ENCODE results near the gene UNC45A. TPM values are rescaled to one million over a fixed set of nuclear protein-coding genes. Genes with fewer than 3 reads are reported as not detected.

UNC45A gene
- total RNA-seq, 1 donor from 2014 or later = 24.4 TPM

DNA sequence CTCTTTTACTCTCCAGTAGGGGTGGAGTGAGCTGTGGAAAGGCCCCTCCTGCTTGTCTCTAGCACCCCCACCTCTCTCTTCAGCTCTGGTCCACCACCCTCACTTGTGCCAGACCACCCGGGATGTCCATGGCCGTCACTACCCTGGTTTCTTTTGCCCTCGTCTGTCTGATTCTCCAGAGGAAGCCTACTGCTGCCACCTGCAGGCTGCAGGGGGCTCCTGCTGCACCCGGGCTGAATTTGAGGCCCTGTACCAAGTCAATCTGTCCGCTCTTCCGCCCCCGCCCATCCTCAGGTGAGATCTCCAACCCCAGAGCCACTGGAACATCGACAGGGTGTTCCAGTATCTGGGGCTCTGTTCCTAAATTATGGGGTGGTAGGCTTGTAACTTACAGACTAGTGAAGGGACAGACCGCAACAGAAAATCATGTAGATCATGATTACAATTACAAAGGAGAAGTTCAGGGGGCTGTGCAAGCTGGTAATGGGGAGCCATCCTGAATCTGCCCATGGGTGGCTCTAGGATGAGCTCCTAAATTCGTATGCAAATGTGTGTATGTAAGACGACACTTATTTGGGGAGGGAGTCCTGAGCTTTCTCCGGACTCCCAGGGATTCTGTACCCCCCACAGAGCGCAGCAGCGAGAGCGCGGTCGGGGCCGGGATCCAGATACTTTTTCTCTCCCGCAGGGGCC is 683 bp upstream of the UNC45A start:
- ATAC-seq (peak; percentile 56), DNase-seq (peak; percentile 91)
- intact Hi-C loops (cut with micrococcal nuclease) = no loop called here

DNA sequence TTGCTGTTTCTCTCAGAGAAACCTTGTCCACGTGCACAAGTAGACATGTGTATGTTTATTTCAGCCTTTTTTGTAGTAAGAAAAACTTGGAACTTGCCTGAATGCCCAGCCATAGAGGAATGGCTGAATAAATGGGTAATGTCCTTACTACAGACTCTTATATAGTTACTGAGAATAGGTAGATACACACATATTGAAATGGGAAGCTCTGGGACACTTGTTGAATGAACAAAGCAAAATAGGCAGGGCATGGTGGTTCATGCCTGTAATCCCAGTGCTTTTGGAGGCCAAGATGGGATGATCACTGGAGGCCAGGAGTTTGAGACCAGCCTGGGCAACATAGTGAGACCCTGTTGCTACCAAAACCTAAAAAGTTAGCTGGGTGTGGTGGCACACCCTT is 1.7 kb downstream of the UNC45A start:
- intact Hi-C loops (cut with micrococcal nuclease) = no loop called here
- no peak for ATAC-seq
- no peak for DNase-seq

DNA sequence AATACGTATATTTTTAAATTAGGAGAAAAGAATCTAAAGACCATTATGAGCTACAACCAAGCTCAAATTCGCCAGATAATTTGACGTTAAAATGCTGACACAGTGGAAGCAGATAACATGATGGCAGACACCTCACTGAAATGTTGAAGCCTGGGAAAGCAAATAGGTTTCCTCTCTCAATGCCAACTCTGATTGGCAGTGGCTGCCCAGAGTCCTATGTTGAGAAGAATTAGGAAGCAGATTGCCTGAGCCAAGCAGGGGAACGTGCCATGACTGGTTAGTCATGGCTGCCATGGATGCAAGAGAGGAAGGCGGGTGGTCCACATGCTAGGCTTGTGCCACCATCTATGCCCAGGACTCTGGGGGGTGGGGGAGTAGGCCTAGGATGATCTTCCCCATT is 3.2 kb downstream of the UNC45A start:
- ATAC-seq = no peak
- no peak for DNase-seq
- intact Hi-C loops (cut with micrococcal nuclease) = no loop called here

DNA sequence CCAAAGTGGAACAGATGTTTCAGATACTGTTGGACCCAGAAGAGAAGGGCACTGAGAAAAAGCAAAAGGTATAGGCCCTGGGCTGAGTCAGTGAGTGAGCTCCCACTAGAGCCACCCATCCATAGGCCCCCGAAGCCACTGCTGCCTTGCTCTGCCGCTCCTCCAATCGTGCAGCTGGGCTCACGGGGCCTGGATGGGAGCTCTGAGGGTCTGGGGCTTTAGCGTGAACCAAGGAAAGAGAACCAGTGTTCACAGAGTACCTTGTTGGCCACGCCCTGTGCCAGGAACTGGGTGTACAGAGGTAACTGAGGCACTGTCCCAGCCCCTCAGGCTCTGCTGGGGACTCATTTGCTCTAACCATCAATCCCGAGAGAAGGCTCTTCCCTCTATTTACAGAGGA is 4.7 kb downstream of the UNC45A start:
- DNase-seq = no peak
- intact Hi-C loops (cut with micrococcal nuclease) = no loop called here
- no peak for ATAC-seq

DNA sequence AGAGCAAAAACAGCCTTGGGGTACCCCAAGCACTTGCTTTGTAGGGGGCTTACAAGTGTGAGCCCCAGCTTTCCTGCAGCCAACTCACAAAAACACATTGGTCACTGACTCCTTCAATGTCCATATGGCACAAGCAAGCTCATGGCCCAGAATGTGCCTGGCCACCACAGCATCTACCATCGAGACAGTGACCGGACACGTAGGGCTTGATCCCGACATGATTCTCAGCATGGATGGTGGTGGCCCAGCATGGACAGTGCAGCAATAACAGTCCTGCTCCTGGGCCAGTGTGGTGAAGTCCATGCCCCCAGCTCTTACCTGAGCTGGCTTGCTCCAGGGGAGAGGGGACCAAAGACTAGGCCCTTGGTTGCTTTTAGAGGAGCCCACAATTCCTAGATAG is 6.0 kb downstream of the UNC45A start:
- intact Hi-C loops (cut with micrococcal nuclease) = no loop called here
- no peak for DNase-seq

DNA sequence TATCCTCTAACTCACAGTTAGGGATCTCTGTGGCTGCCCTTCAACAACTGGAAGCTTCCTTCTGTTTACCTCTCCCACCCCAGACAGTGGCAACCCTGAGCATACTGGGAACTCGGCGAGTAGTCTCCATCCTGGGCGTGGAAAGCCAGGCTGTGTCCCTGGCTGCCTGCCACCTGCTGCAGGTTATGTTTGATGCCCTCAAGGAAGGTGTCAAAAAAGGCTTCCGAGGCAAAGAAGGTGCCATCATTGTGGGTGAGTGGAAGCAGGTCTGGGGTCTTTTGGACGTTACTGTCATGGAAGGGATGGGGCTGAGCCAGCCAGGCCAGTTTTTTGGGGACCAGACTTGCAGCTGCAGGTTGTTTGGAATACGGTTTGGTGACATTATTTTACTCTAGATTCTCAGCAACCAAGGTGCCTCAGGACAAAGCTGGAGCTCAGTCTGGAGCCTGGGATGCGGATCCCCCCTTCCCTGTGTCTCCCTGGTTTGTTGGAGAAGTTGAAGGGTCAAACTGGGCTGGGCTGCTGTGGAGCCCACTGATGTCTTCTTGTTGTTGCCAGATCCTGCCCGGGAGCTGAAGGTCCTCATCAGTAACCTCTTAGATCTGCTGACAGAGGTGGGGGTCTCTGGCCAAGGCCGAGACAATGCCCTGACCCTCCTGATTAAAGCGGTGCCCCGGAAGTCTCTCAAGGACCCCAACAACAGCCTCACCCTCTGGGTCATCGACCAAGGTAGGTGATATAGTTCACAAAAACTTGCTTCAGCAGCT is 7.5 kb downstream of the UNC45A start:
- ATAC-seq (no peak), DNase-seq (no peak)
- intact Hi-C loops (cut with micrococcal nuclease) = no loop called here

More for the DNA sequence above, 6.0 kb downstream of the UNC45A start:
- no peak for ATAC-seq

DNA sequence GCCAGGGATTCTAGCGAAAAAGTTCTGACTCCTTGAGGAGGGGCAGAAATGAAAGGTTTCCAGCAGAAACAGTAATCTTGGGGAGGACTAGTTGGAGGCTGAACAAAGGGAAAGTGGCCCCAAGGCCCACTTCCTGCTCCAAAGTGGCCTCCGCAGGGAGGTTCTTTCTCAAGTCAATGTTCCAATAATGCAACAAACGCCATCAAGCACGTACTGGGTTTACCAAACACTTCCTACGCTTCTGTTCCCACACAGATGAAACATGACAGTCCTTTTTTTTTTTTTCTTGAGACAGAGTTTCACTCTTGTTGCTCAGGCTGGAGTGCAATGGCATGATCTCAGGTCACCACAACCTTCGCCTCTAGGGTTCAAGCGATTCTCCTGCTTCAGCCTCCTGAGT is 10.0 kb downstream of the UNC45A start:
- DNase-seq (no peak), ATAC-seq (no peak)
- intact Hi-C loops (cut with micrococcal nuclease) = no loop called here

DNA sequence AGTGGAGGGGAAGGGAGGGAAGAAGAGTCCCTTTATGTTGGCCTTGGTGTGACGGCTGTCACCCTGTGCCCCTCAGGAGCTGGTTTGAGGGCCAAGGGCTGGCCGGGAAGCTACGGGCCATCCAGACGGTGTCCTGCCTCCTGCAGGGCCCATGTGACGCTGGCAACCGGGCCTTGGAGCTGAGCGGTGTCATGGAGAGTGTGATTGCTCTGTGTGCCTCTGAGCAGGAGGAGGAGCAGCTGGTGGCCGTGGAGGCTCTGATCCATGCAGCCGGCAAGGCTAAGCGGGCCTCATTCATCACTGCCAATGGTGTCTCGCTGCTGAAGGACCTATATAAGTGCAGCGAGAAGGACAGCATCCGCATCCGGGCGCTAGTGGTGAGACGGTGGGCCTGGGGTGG is 11.5 kb downstream of the UNC45A start:
- no peak for ATAC-seq
- intact Hi-C loops (cut with micrococcal nuclease) = no loop called here
- DNase-seq = no peak

DNA sequence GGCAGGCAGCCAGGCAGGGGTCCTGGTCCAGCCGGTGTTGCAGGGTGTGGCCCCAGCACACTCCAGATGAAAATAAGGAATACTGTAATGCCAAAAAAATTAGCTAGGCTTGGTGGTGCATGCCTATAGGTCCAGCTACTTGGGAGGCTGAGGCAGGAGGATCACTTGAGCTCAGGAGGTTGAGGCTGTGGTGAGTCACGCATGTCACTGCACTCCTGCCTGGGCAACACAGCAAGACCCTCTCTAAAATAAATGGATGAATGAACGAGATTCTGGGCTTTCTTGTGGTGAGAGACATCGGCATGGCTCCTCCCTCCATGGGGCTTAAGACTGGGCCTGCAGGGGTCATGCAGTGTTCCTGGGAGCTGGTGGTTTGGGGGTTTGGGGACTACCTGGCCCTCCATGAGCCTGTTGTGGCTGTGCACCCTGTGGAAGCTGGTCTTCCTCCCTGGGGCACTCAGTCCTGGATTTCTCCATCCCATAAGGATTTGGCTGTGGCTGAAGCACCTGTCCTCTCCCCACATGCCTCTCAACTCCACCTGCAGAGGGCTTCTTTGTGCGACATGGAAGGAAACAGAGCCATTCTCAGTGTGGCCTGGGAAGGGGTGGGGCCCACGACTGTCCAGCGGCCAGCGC is 12.0 kb downstream of the UNC45A start:
- ATAC-seq (no peak), DNase-seq (no peak)
- intact Hi-C loops (cut with micrococcal nuclease) = no loop called here

DNA sequence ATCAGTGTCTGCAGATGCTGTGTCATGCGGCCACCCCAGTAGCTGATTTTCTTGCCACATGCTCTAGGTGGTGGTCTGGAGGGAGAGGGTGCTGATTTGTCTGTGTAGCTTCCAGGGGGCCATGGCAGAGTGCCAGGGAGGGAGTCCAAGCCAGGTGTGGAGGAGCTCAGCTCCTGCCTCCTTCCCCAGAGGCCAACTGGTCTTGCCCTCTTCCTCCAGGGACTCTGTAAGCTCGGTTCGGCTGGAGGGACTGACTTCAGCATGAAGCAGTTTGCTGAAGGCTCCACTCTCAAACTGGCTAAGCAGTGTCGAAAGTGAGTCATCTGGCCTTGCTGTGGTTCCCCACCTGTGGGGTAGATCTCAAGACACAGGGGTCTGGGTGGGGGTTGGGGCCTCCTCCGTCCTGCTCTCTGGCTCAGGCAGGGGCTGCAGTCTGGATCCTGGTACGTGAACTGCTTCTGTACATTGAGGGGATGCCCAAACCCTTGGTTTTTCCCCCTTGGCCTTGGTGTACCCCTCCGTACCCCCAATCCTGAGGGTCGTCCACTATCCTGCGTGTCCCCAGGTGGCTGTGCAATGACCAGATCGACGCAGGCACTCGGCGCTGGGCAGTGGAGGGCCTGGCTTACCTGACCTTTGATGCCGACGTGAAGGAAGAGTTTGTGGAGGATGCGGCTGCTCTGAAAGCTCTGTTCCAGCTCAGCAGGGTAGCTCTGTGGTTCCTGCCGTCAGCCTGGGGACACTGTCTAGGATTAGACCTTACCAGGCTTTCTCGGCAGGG is 12.7 kb downstream of the UNC45A start:
- DNase-seq (no peak), ATAC-seq (no peak)
- intact Hi-C loops (cut with micrococcal nuclease) = no loop called here

DNA sequence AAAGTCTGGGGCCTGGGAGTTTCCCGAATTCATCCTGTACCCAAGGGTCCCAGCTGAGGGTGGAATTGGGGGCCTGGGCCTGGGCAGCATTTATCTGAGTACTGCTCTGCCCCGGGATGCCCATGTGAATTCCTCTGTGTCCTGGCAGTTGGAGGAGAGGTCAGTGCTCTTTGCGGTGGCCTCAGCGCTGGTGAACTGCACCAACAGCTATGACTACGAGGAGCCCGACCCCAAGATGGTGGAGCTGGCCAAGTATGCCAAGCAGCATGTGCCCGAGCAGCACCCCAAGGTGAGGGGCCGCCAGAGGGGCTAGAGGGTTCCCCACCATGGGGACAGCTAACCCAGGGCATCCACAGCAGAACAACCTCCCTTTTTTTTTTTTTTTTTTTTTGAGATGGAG is 13.4 kb downstream of the UNC45A start:
- intact Hi-C loops (cut with micrococcal nuclease) = no loop called here
- DNase-seq (no peak), ATAC-seq (no peak)

DNA sequence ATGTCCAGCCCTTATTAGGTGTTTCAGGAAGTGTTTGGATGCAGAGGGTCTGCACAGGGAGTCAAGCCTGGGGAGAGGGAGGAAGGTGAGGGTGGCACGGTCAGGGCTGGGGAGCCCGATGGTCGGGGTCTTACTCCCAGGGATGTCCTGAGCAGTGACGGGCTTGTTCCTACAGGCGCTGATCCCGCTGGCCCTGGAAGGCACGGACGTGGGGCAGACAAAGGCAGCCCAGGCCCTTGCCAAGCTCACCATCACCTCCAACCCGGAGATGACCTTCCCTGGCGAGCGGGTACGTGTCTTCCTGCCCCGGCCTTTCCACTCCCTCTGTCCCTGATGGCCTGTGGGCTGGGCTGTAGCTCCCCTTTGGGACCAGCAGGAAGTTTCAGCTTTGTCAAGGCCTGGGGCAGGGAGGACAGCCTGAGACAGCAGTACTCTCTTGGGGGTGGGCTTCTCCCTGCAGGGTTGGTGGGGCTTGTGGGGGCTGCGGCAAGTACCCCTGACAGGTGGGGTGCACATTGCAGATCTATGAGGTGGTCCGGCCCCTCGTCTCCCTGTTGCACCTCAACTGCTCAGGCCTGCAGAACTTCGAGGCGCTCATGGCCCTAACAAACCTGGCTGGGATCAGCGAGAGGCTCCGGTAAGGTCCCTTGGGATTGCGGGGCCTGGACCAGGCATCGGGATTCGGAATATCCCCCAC is 15.0 kb downstream of the UNC45A start:
- intact Hi-C loops (cut with micrococcal nuclease) = no loop called here
- ATAC-seq (no peak), DNase-seq (no peak)

DNA sequence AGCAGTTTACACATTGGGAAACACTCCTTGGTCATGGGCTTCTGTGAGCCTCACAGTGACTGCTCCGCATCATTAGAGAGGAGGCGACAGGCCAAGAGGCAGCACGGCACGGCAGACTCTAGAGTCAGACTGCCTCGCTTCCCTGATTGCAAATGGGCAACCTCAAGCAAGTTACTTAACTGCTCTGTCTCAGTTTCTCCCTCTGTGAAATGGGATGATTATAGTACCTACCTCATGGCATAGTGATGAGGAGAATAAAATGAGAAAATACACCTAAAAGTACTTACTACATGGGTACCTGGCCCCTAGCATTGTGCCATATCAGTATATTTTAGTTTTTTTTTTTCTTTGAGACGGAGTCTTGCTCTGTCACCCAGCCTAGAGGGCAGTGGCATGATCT is 15.6 kb downstream of the UNC45A start:
- ATAC-seq = no peak
- DNase-seq = no peak
- intact Hi-C loops (cut with micrococcal nuclease) = no loop called here

DNA sequence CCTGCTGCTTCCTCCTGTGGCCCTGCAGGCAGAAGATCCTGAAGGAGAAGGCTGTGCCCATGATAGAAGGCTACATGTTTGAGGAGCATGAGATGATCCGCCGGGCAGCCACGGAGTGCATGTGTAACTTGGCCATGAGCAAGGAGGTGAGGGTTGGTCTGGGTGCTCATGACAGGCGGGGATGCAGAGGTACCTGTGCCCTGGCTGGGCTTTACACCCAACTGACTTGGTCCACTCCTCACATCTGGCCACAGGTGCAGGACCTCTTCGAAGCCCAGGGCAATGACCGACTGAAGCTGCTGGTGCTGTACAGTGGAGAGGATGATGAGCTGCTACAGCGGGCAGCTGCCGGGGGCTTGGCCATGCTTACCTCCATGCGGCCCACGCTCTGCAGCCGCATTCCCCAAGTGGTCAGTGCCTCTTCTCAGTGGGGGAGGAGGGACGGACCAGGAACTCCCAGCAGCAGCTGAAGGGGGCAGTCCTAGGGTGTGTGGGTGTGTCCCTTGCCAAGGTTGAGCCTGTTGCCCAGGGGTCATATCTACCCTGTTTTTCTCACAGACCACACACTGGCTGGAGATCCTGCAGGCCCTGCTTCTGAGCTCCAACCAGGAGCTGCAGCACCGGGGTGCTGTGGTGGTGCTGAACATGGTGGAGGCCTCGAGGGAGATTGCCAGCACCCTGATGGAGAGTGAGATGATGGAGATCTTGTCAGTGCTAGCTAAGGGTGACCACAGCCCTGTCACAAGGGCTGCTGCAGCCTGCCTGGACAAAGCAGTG is 18.0 kb downstream of the UNC45A start:
- DNase-seq (no peak), ATAC-seq (no peak)
- intact Hi-C loops (cut with micrococcal nuclease) = no loop called here

DNA sequence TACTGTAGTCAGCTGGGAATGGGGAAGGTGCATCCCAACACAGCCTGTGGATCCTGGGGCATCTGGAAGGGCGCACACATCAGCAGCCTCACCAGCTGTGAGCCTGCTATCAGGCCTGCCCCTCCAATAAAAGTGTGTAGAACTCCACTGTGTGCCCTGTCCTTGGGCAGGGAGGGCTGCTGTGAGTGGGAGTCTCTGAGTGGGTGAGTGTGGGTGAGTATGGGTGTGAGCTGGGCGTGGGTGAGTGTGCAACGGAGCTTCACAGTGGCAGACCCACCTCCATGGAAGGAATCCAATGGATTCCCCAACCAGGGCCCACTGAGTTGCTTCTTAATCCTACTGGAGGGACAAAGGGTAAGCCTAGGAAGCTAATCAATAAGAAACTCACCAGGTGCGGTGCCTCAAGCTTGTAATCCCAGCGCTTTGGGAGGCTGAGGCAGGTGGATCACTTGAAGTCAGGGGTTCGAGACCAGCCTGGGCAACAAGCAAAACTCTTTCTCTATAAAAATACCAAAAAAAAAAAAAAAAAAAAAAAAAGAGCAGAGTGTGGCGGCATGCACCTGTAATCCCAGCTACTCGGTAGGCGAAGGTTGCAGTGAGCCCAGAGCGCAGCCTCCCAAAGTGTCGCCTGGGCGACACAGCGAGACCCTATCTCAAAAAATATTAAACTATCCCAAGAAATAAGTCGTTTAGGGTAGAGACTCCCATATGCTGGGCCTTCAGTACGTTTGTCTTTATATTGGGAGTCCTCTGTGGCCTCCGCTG is 19.0 kb downstream of the UNC45A start:
- DNase-seq (no peak), ATAC-seq (no peak)
- intact Hi-C loops (cut with micrococcal nuclease) = no loop called here

DNA sequence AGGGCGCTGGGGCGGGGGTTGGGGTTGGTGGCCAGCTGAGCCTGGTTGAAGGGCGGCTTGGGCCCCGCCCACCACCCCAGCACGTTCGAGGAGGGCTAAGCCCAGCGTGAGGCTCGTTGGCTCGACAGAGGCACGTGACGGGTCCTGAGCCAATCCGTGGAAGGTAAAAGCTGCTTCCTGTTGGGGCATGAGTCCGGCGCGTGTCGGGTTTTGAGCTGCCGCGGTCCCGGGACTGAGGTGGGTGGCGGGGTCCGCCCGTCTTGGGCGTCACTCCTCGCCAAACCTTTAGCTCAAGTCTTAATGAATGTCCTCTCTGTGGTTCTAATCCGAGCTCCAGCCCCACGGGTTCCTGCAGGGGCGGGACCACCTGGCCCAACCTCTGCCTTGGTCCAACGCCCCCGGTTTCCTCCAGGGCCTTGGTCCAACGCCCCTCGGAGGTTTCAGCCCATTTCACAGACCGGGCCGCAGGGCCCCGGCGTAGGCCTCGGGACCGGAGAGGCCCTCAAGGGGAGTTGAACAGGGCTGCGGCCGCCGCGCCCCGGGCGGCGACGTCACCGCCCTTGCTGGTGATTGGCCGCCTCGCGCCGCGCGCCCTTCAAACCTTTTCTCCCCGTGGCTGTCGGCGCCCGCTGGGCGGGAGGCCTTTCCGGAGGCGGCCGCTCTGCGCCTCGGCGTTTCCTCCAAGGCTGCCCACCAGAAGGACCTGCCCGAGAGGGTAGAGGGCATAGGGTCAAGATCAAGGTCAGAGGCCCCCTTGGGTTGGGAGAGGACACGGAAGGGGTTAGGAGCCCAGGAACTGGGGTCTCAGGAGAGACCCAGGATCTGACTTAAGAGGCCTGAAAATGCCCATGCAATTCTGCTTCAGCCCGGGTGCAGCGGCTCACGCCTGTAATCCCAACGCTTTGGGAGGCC is 19.9 kb downstream of the UNC45A start, which contains the start of gene RCCD1:
Gene RCCD1 (plus strand): TSS at position 173 of the 912 bp plus-strand sequence. CDS start 1,851 bp downstream, outside the sequence.
- DNase-seq = peak; percentile 96
- intact Hi-C loops (cut with micrococcal nuclease) = no loop called here
- ATAC-seq = peak; percentile 92
